Neuronal stem cell (in vitro differentiated cells): ENCODE measurements around the gene DHRS1.

ENCODE experiments used
- DNase-seq: peaks from one replicate; pipeline ENCODE4 v3.0.0-alpha.2; 2013; ENCODE audit warnings: low spot score
- H2AFZ ChIP-seq: one replicate; pipeline ENCODE4 v1.6.1; 2013; ENCODE audit warnings: mild to moderate bottlenecking, low read length, inconsistent platforms
- H2AK5ac ChIP-seq: 2 replicates; pipeline ENCODE4 v1.6.1; 2013; ENCODE audit warnings: low read depth, mild to moderate bottlenecking, inconsistent platforms, low read length, moderate library complexity, mixed read lengths
- H2BK120ac ChIP-seq: 2 replicates; pipeline ENCODE4 v1.6.1; 2013; ENCODE audit warnings: low read depth, mild to moderate bottlenecking, inconsistent platforms, low read length, moderate library complexity, mixed read lengths
- H2BK12ac ChIP-seq: one replicate; pipeline ENCODE4 v1.6.1; 2013; ENCODE audit warnings: low read length, inconsistent platforms
- H2BK15ac ChIP-seq: 2 replicates; pipeline ENCODE4 v1.6.1; 2013; ENCODE audit warnings: mild to moderate bottlenecking, low read length, inconsistent platforms, mixed read lengths
- H2BK5ac ChIP-seq: one replicate; pipeline ENCODE4 v1.6.1; 2013; ENCODE audit warnings: inconsistent platforms, mild to moderate bottlenecking, low read length, moderate library complexity
- H3K14ac ChIP-seq: one replicate; pipeline ENCODE4 v1.6.1; 2013; ENCODE audit warnings: low read length, inconsistent platforms
- H3K18ac ChIP-seq: 2 replicates; pipeline ENCODE4 v1.6.1; 2013; ENCODE audit warnings: low read length, inconsistent platforms
- H3K23ac ChIP-seq: 2 replicates; pipeline ENCODE4 v1.6.1; 2013; ENCODE audit warnings: low read depth, mild to moderate bottlenecking, mixed read lengths, low read length, inconsistent platforms; ENCODE audit not compliant: poor library complexity
- H3K27ac ChIP-seq: replicated peaks from 3 replicates; pipeline ENCODE4 v1.5.1; 2013; ENCODE audit warnings: low read length, inconsistent platforms
- H3K27me3 ChIP-seq, 3 experiments: 2 replicates each; pipeline ENCODE4 v1.6.1; 2013; ENCODE audit warnings: low read length in 3 of 3, mild to moderate bottlenecking in 2 of 3, inconsistent platforms in 1 of 3, low read depth in 1 of 3, mixed read lengths in 1 of 3, moderate library complexity in 1 of 3; ENCODE audit not compliant: control insufficient read depth in 3 of 3, insufficient read depth in 3 of 3
- H3K36me3 ChIP-seq, 2 donors: replicated peaks in 1 of 2; 2 replicates each; pipeline ENCODE4 v1.6.1; 2013; ENCODE audit warnings: low read length in 2 of 2; ENCODE audit not compliant: control insufficient read depth in 2 of 2, insufficient read depth in 2 of 2
- H3K4ac ChIP-seq: 2 replicates; pipeline ENCODE4 v1.6.1; 2013; ENCODE audit warnings: inconsistent platforms, mild to moderate bottlenecking, low read length, moderate library complexity
- H3K4me1 ChIP-seq, 2 donors: 1 replicate in 1 of 2; 2 replicates in 1 of 2; pipeline ENCODE4 v1.6.1; 2013; ENCODE audit warnings: low read length in 2 of 2, low read depth in 1 of 2; ENCODE audit not compliant: control insufficient read depth in 2 of 2, insufficient read depth in 1 of 2
- H3K4me2 ChIP-seq: one replicate; pipeline ENCODE4 v1.6.1; 2013; ENCODE audit warnings: mild to moderate bottlenecking, low read length, inconsistent platforms; ENCODE audit not compliant: insufficient read depth, poor library complexity, severe bottlenecking
- H3K4me3 ChIP-seq, 2 donors: 2 replicates each; pipeline ENCODE4 v1.5.1; 2013; ENCODE audit warnings: low read length in 2 of 2, mild to moderate bottlenecking in 2 of 2, inconsistent platforms in 1 of 2, moderate library complexity in 1 of 2
- H3K79me1 ChIP-seq: one replicate; pipeline ENCODE4 v1.6.1; 2013; ENCODE audit warnings: low read depth, mild to moderate bottlenecking, inconsistent platforms, low read length, moderate library complexity
- H3K9ac ChIP-seq: one replicate; pipeline ENCODE4 v1.6.1; 2013; ENCODE audit warnings: mild to moderate bottlenecking, low read depth, low read length, inconsistent platforms; ENCODE audit not compliant: poor library complexity
- H3K9me3 ChIP-seq, 2 donors: replicated peaks in 1 of 2; 2 replicates each; pipeline versions ENCODE3 to v1.6.1; 2013; ENCODE audit warnings: low read length in 2 of 2, mild to moderate bottlenecking in 2 of 2, inconsistent platforms in 1 of 2, low read depth in 1 of 2, mixed read lengths in 1 of 2, moderate library complexity in 1 of 2; ENCODE audit not compliant: control insufficient read depth in 2 of 2, insufficient read depth in 1 of 2
- H4K8ac ChIP-seq: one replicate; pipeline ENCODE4 v1.6.1; 2013; ENCODE audit warnings: low read depth, mild to moderate bottlenecking, inconsistent platforms, low read length, moderate library complexity
- H4K91ac ChIP-seq: one replicate; pipeline ENCODE4 v1.6.1; 2013; ENCODE audit warnings: low read length, low read depth, mild to moderate bottlenecking, inconsistent platforms; ENCODE audit not compliant: poor library complexity
- WGBS, 2 donors: extraction: QIAGEN DNeasy Blood & Tissue Kit; methylation state at CpG; one replicate each; pipeline ENCODE4 v1.1.7; 2013; ENCODE audit warnings: missing lambda C conversion rate in 2 of 2, mixed read lengths in 1 of 2; ENCODE audit not compliant: insufficient read length in 2 of 2, insufficient replicate concordance in 1 of 2; ENCODE audit errors: extremely low coverage in 2 of 2; 5-methylcytosine and 5-hydroxymethylcytosine counted together

The DHRS1 gene

GRCh38 chr14:24286996-24287395, 12.6 kb downstream of the DHRS1 start:
- Histone ChIP-seq H2BK12ac (no peak overlapping the region), H3K14ac (no peak overlapping the region), H3K27me3 (no peaks in the 10 kb centered on the region), H2BK5ac (no peak overlapping the region), H3K18ac (no peak overlapping the region), H3K27ac (no peak overlapping the region), H4K91ac (no peak overlapping the region), H4K8ac (no peak overlapping the region), H2BK15ac (no peak overlapping the region), H3K4me1 (peaks cover 0 to 3% of the 10 kb centered on the region in 2 donors), H3K4me2 (no peak overlapping the region), H2BK120ac (no peak overlapping the region), H3K36me3 (peaks cover 11 to 24% of the 10 kb centered on the region in 2 donors), H2AFZ (no peak overlapping the region), H3K79me1 (no peaks in the 10 kb centered on the region), H3K4me3 (no peak overlapping the region), H3K23ac (no peak overlapping the region), H3K9ac (no peak overlapping the region), H3K9me3 (no peaks in the 10 kb centered on the region), H3K4ac (no peak overlapping the region), H2AK5ac (no peak overlapping the region)
- no peak for DNase-seq
- no CpG with 5 or more reads among the region's 5 CpGs for WGBS, 2 donors

- H3K4me1 ChIP-seq, result peaks cover 0 to 3% of the 10 kb centered on the region in 2 donors
- H3K36me3 ChIP-seq, result peaks cover 4 to 8% of the 10 kb centered on the region in 2 donors
These were observed 14.2 kb downstream of the DHRS1 start for GRCh38 chr14:24285351-24285750.

GRCh38 chr14:24284501-24285035, 15.0 kb downstream of the DHRS1 start:
- H3K36me3 ChIP-seq, result peaks cover 0 to 1% of the 10 kb centered on the region in 2 donors
- no peak overlapping the region for H2AFZ ChIP-seq
- no peak overlapping the region for H2AK5ac ChIP-seq
- H3K18ac ChIP-seq, result no peak overlapping the region
- no peak overlapping the region for H2BK12ac ChIP-seq
- H3K14ac ChIP-seq, result no peak overlapping the region
- H3K4me1 ChIP-seq, result peaks cover 0 to 3% of the 10 kb centered on the region in 2 donors
- no peaks in the 10 kb centered on the region for H3K27me3 ChIP-seq
- H3K9me3 ChIP-seq, result no peaks in the 10 kb centered on the region
- no CpG with 5 or more reads among the region's 11 CpGs for WGBS, 2 donors
- H4K91ac ChIP-seq, result no peak overlapping the region
- no peak overlapping the region for H3K4me3 ChIP-seq
- no peak overlapping the region for H3K27ac ChIP-seq
- H3K9ac ChIP-seq, result no peak overlapping the region
- no peak overlapping the region for H2BK15ac ChIP-seq
- no peaks in the 10 kb centered on the region for H3K79me1 ChIP-seq
- no peak overlapping the region for H3K4ac ChIP-seq
- no peak overlapping the region for H2BK120ac ChIP-seq
- no peak overlapping the region for H3K23ac ChIP-seq
- no peak overlapping the region for H3K4me2 ChIP-seq
- H4K8ac ChIP-seq, result no peak overlapping the region
- DNase-seq, result no peak
- no peak overlapping the region for H2BK5ac ChIP-seq

More at GRCh38 chr14:24285351-24285750, 14.2 kb downstream of the DHRS1 start:
- no peak for DNase-seq
- no peak overlapping the region for H2AK5ac ChIP-seq
- no peak overlapping the region for H3K4me3 ChIP-seq
- H3K27me3 ChIP-seq, result no peaks in the 10 kb centered on the region
- no peak overlapping the region for H2BK15ac ChIP-seq
- no peaks in the 10 kb centered on the region for H3K79me1 ChIP-seq
- H4K8ac ChIP-seq, result no peak overlapping the region
- H3K4me2 ChIP-seq, result no peak overlapping the region
- H2BK12ac ChIP-seq, result no peak overlapping the region
- no peaks in the 10 kb centered on the region for H3K9me3 ChIP-seq
- no peak overlapping the region for H3K18ac ChIP-seq
- no peak overlapping the region for H3K9ac ChIP-seq
- H3K27ac ChIP-seq, result no peak overlapping the region
- H2BK120ac ChIP-seq, result no peak overlapping the region
- no CpG with 5 or more reads among the region's 4 CpGs for WGBS, 2 donors
- no peak overlapping the region for H3K14ac ChIP-seq
- H3K4ac ChIP-seq, result no peak overlapping the region
- H3K23ac ChIP-seq, result no peak overlapping the region
- no peak overlapping the region for H2BK5ac ChIP-seq
- no peak overlapping the region for H2AFZ ChIP-seq
- H4K91ac ChIP-seq, result no peak overlapping the region

GRCh38 chr14:24283796-24284460, 15.7 kb downstream of the DHRS1 start:
- H2BK12ac ChIP-seq, result peak overlapping the region; percentile 50
- no CpG with 5 or more reads among the region's 5 CpGs for WGBS, 2 donors
- no peaks in the 10 kb centered on the region for H3K79me1 ChIP-seq
- no peak for DNase-seq
- no peak overlapping the region for H3K27ac ChIP-seq
- no peak overlapping the region for H2AFZ ChIP-seq
- no peak overlapping the region for H2AK5ac ChIP-seq
- H3K27me3 ChIP-seq, result no peaks in the 10 kb centered on the region
- H3K9ac ChIP-seq, result peak overlapping the region; percentile 32
- H2BK5ac ChIP-seq, result no peak overlapping the region
- no peak overlapping the region for H3K23ac ChIP-seq
- no peak overlapping the region for H2BK15ac ChIP-seq
- H3K4ac ChIP-seq, result no peak overlapping the region
- H3K14ac ChIP-seq, result no peak overlapping the region
- H4K91ac ChIP-seq, result no peak overlapping the region
- H3K4me3 ChIP-seq, result no peak overlapping the region
- no peak overlapping the region for H4K8ac ChIP-seq
- no peaks in the 10 kb centered on the region for H3K9me3 ChIP-seq
- no peak overlapping the region for H3K4me2 ChIP-seq
- no peak overlapping the region for H2BK120ac ChIP-seq
- no peaks in the 10 kb centered on the region for H3K36me3 ChIP-seq
- H3K18ac ChIP-seq, result no peak overlapping the region
- H3K4me1 ChIP-seq, result peaks cover 0 to 3% of the 10 kb centered on the region in 2 donors
